Measurements from ENCODE around the gene SMG6. TPM values are rescaled to one million over a fixed set of nuclear protein-coding genes. Genes with fewer than 3 reads are reported as not detected.

Gene SMG6
- total and polyA plus RNA-seq, 11 donors: 12.2 to 38.6 (median 22.1) TPM

DNA sequence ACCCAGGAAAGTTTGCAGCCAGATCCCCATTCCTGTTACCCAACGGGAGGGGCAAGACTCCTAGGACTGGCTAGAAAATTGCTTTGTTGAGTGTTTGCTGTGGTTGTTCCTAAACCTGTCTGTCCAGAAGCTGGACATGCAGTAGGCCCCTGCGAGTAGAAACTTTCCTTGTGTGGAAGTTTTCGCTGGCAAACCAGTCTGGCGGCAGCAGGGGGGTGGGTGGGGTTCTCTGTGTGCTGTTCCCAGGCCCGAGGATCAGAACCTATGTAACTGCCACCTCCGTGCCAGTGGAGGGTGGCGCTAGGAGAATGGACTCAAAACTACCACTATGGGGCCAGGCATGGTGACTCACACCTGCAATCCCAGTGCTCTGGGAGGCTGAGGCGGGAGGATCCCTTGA is 42.9 kb upstream of the SMG6 start:
- no peaks in the 10 kb centered on the region for H3K27me3 ChIP-seq
- DNase-seq (no peak), ATAC-seq (no peak)
- no peak for TF ChIP-seq POLR2A (IDR thresholded peaks at IDR 0.05)
- TF ChIP-seq, protein P1, sequence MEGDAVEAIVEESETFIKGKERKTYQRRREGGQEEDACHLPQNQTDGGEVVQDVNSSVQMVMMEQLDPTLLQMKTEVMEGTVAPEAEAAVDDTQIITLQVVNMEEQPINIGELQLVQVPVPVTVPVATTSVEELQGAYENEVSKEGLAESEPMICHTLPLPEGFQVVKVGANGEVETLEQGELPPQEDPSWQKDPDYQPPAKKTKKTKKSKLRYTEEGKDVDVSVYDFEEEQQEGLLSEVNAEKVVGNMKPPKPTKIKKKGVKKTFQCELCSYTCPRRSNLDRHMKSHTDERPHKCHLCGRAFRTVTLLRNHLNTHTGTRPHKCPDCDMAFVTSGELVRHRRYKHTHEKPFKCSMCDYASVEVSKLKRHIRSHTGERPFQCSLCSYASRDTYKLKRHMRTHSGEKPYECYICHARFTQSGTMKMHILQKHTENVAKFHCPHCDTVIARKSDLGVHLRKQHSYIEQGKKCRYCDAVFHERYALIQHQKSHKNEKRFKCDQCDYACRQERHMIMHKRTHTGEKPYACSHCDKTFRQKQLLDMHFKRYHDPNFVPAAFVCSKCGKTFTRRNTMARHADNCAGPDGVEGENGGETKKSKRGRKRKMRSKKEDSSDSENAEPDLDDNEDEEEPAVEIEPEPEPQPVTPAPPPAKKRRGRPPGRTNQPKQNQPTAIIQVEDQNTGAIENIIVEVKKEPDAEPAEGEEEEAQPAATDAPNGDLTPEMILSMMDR (IDR thresholded peaks at IDR 0.05): no peak
- peaks cover 0 to 13% (median 5%) of the 10 kb centered on the region in 12 donors for H3K4me1 ChIP-seq
- no peak overlapping the region for H3K4me3 ChIP-seq
- 92 to 97% (median 96%) methylated on average over 8 of the region's 8 CpGs for WGBS, 4 donors
- no peak overlapping the region for H3K27ac ChIP-seq
- H3K9me3 ChIP-seq: no peaks in the 10 kb centered on the region
- intact Hi-C loops (cut with DNase I): no loop called here
- peaks cover 0 to 32% (median 15%) of the 10 kb centered on the region in 9 donors for H3K36me3 ChIP-seq

DNA sequence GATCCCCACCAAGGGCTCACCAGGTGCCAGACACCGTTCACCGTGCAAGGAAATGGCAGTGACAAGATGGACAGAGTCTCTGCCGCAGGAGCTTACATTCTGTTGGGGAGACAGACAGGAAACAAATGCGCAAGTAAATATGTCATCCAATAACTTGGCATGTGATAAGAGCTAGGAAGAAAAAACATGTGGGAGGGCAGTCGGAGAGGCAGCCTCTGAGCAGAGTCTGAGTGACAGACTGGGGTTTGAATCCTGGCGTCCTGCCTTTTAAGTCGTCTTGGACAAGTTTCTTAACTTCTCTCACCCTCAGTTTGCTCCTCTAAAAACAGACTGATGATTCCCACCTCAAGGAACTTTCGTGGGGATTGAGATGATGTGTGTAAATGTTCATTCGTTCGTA is 40.9 kb upstream of the SMG6 start:
- Histone ChIP-seq H3K4me1 (peaks cover 0 to 13% (median 5%) of the 10 kb centered on the region in 12 donors), H3K4me3 (no peak overlapping the region), H3K36me3 (peaks cover 0 to 35% (median 17%) of the 10 kb centered on the region in 9 donors), H3K27ac (no peak overlapping the region), H3K27me3 (no peaks in the 10 kb centered on the region), H3K9me3 (no peaks in the 10 kb centered on the region)
- ATAC-seq (no peak), DNase-seq (no peak)
- intact Hi-C loops (cut with DNase I): no loop called here
- TF ChIP-seq, protein P1 (IDR thresholded peaks at IDR 0.05): no peak
- no peak for TF ChIP-seq POLR2A (IDR thresholded peaks at IDR 0.05)
- WGBS, 4 donors: 67 to 78% (median 72%) methylated on average over 10 of the region's 10 CpGs

DNA sequence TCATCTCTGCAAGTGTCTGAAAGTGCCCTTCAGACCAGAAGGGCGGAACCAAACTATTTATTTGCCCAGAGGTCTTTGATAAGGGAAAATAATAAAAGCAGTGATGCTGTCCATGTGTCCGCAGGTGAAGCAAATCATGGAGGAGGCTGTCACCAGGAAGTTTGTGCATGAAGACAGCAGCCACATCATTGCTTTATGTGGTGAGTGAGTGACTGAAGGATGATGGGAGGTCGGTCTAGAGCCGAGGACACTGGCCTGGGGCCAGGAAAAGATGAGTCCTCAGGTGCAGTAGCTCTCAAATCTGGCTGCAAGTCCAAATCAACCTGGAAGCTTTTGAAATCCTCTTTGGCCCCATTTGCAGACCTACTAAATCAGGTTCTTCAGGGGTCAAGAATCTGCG is 39.8 kb upstream of the SMG6 start:
- no peak overlapping the region for H3K27ac ChIP-seq
- DNase-seq: no peak
- peaks cover 0 to 35% (median 17%) of the 10 kb centered on the region in 9 donors for H3K36me3 ChIP-seq
- peaks cover 0 to 13% (median 5%) of the 10 kb centered on the region in 12 donors for H3K4me1 ChIP-seq
- no peak overlapping the region for H3K4me3 ChIP-seq
- no peaks in the 10 kb centered on the region for H3K9me3 ChIP-seq
- TF ChIP-seq, protein P1 (IDR thresholded peaks at IDR 0.05): no peak
- TF ChIP-seq POLR2A (IDR thresholded peaks at IDR 0.05): no peak
- intact Hi-C loops (cut with DNase I): no loop called here
- 61 to 69% (median 63%) methylated on average over 5 of the region's 5 CpGs for WGBS, 4 donors
- no peaks in the 10 kb centered on the region for H3K27me3 ChIP-seq
- ATAC-seq: no peak

DNA sequence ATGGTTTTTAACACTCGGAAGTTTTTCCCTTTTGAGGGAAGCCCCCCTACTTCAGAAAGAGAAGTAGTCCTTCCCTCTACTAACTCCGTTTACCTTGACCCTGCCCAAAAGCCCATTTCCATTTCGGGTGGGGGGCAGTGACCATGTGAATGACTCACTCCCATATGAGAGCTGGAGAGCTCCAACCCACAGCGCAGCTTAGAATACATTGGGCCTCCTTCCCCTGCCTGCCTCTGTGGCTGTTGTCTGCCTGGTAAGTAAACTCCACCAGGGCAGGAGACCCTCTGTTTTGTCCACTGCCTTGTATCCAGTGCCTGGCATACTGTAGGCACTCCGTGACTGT is 34.7 kb upstream of the SMG6 start:
- peak overlapping the region in 11 of 12 donors; percentile 70 to 96 (median 88) for H3K4me3 ChIP-seq
- H3K36me3 ChIP-seq: peaks cover 0 to 34% (median 22%) of the 10 kb centered on the region in 9 donors
- intact Hi-C loops (cut with DNase I): no loop called here
- DNase-seq (no peak), ATAC-seq (no peak)
- H3K27me3 ChIP-seq: no peaks in the 10 kb centered on the region
- no peaks in the 10 kb centered on the region for H3K9me3 ChIP-seq
- TF ChIP-seq POLR2A (IDR thresholded peaks at IDR 0.05): no peak
- TF ChIP-seq, protein P1 (IDR thresholded peaks at IDR 0.05): no peak
- H3K4me1 ChIP-seq: peaks cover 0 to 31% (median 17%) of the 10 kb centered on the region in 12 donors
- WGBS, 4 donors: 25 to 29% (median 26%) methylated on average over 5 of the region's 5 CpGs
- peak overlapping the region in 8 of 12 donors; percentile 68 to 95 (median 84) for H3K27ac ChIP-seq

All from heart left ventricle (tissue), 16 donors.